Kidney (tissue), 14 donors: Measurements from ENCODE around the gene GASK1B. TPM values are rescaled to one million over a fixed set of nuclear protein-coding genes. Genes with fewer than 3 reads are reported as not detected.

Experiments used
- DNase-seq, 5 donors: peaks; one replicate each; pipeline ENCODE4 v3.0.0-alpha.2; 2013 to 2020
- FAIRE-seq: peaks from 2 replicates; lab custom pipeline; 2012; peaks lifted over from hg19 to GRCh38; lab: Jason Lieb, UNC
- H3K27ac ChIP-seq, 2 donors: one replicate each; pipeline ENCODE4 v1.7.0; 2013; ENCODE audit warnings: low read depth in 2 of 2, low read length in 2 of 2, inconsistent platforms in 1 of 2
- H3K27me3 ChIP-seq: one replicate; pipeline ENCODE4 v1.7.1; 2013; ENCODE audit warnings: low read length, inconsistent platforms; ENCODE audit not compliant: control insufficient read depth, insufficient read depth
- H3K36me3 ChIP-seq, 3 donors: one replicate each; pipeline versions ENCODE4 v1.7.0 to v1.7.1; 2013; ENCODE audit warnings: low read length in 3 of 3, control low read depth in 1 of 3, inconsistent platforms in 1 of 3; ENCODE audit not compliant: insufficient read depth in 3 of 3, control insufficient read depth in 2 of 3
- H3K4me1 ChIP-seq, 3 donors: one replicate each; pipeline versions ENCODE4 v1.7.0 to v1.7.1; 2013; ENCODE audit warnings: low read length in 3 of 3, inconsistent platforms in 1 of 3, low read depth in 1 of 3; ENCODE audit not compliant: control insufficient read depth in 2 of 3, insufficient read depth in 2 of 3
- H3K4me3 ChIP-seq, 3 donors: one replicate each; pipeline versions ENCODE4 v1.7.0 to v1.8.1; 2013; ENCODE audit warnings: low read length in 3 of 3, control low read depth in 1 of 3, inconsistent platforms in 1 of 3
- H3K9ac ChIP-seq, 3 donors: one replicate each; pipeline versions ENCODE4 v1.7.0 to v1.7.1; 2013; ENCODE audit warnings: low read length in 3 of 3, control low read depth in 1 of 3, inconsistent platforms in 1 of 3
- H3K9me3 ChIP-seq, 3 donors: one replicate each; pipeline versions ENCODE4 v1.7.0 to v1.7.1; 2013; ENCODE audit warnings: low read length in 3 of 3, control low read depth in 1 of 3, inconsistent platforms in 1 of 3; ENCODE audit not compliant: control insufficient read depth in 2 of 3, insufficient read depth in 1 of 3
- intact Hi-C: fragments of 100-400 bp; cut with DNase I; formaldehyde crosslinking; loops from one replicate; pipeline ENCODE4 v1.11.1; 2022
- polyA plus RNA-seq: library from polyadenylated mRNA; stranded (reverse); fragments of 350-450 nt; fragmentation: Illumina TruSeq; extraction: RNeasy Lipid Tissue Mini Kit (QIAGEN cat#74804); gene quantifications from one replicate; pipeline ENCODE4 v1.2.3, GENCODE V29; 2014; ENCODE audit warnings: low read depth, low replicate concordance; ENCODE audit not compliant: insufficient read depth
- total RNA-seq: library from RNA; stranded (reverse); fragmentation: NEBNext Ultra II Directional; extraction: Animal tissue kit (Norgen Biotek cat#: 25700); gene quantifications from one replicate; pipeline ENCODE4 v1.2.1, GENCODE V29; 2021
- TF ChIP-seq, protein P1 (sequence below): IDR thresholded peaks from 3 replicates; pipeline ENCODE4 v1.5.1; 2012; ENCODE audit warnings: mild to moderate bottlenecking, moderate library complexity, borderline replicate concordance; ENCODE audit not compliant: insufficient read depth; ENCODE audit errors: extremely low read depth
- donor health status: control.
- donor health status: control.
- donor health status: control.
- donor health status: control.
- donor health status: control.
- donor health status: DM: yes; HTN: yes; CAD: no.
- donor health status: Normal renal cell carcinoma (clear cell type).

GASK1B gene
- total and polyA plus RNA-seq, 2 donors from 2014 or later = 6.5 to 38.6 TPM

DNA sequence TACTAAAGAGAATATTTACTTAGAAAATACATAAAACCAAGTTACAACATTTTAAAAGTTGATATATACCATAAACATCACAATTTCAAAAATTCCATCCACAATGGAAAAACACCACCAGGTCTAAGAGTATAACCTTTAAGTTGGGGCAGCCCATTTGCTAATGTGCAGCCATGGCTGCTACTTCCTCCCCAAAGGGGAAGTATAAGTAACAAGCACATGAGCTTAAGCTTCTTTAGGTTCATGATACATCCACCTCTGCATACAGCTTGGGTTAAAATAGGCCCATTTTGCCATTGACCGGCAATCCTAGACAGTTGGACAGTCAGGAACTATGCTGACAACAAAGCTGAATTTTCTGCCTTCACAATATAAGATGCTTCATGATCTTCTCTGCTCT, 16.6 kb upstream of the GASK1B start:
- H3K27ac ChIP-seq = no peak overlapping the region
- no peak for DNase-seq
- no peak for FAIRE-seq
- no peaks in the 10 kb centered on the region for H3K36me3 ChIP-seq
- H3K4me3 ChIP-seq = no peak overlapping the region
- H3K27me3 ChIP-seq = no peaks in the 10 kb centered on the region
- H3K4me1 ChIP-seq = no peaks in the 10 kb centered on the region
- TF ChIP-seq, protein P1, sequence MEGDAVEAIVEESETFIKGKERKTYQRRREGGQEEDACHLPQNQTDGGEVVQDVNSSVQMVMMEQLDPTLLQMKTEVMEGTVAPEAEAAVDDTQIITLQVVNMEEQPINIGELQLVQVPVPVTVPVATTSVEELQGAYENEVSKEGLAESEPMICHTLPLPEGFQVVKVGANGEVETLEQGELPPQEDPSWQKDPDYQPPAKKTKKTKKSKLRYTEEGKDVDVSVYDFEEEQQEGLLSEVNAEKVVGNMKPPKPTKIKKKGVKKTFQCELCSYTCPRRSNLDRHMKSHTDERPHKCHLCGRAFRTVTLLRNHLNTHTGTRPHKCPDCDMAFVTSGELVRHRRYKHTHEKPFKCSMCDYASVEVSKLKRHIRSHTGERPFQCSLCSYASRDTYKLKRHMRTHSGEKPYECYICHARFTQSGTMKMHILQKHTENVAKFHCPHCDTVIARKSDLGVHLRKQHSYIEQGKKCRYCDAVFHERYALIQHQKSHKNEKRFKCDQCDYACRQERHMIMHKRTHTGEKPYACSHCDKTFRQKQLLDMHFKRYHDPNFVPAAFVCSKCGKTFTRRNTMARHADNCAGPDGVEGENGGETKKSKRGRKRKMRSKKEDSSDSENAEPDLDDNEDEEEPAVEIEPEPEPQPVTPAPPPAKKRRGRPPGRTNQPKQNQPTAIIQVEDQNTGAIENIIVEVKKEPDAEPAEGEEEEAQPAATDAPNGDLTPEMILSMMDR = no peak
- intact Hi-C loops = no loop called here
- no peaks in the 10 kb centered on the region for H3K9me3 ChIP-seq
- H3K9ac ChIP-seq = no peak overlapping the region

DNA sequence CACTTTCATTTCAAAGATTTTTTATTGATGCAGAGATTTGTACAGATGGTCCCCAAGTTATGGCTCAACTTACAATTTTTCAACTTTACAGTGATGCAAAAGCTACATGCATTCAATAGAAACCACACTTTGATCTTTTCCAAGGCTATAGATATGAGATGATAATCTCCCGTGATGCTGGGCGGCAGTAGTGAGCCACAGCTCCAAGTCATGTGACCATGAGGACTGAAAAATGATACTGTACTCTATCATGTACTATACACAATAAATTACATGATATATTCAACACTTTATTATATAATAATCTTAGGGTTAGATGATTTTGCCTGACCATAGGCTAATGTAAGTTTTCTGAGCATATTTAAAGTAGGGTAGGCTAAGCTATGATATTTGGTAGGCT, 14.0 kb upstream of the GASK1B start:
- Histone ChIP-seq H3K36me3 (no peaks in the 10 kb centered on the region), H3K4me1 (no peaks in the 10 kb centered on the region), H3K9me3 (no peaks in the 10 kb centered on the region), H3K4me3 (no peak overlapping the region), H3K9ac (no peak overlapping the region), H3K27me3 (no peaks in the 10 kb centered on the region), H3K27ac (no peak overlapping the region)
- DNase-seq (no peak), FAIRE-seq (no peak)
- TF ChIP-seq, protein P1 = no peak
- intact Hi-C loops = no loop called here

DNA sequence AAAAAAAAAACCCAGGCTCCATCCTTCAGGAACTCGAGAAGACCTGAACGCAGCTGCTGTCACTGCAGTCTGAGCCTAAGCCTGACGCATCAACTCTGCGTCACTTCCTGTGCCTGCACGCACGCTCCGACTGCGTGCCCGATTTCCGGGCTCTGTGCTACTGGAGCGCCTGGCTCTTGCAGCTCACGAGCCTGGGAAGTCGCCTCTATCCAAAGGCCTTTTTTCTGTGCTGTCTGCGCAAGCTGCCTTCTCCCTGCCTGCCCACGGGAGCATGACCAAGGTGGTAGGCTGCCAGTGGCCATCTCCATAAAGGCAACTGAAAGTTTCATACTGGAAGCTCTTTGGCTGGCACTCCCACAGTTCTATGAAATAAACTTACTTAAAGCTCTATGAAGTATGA, 9.9 kb upstream of the GASK1B start:
- no peaks in the 10 kb centered on the region for H3K9me3 ChIP-seq
- intact Hi-C loops = no loop called here
- FAIRE-seq (no peak), DNase-seq (peak in 2 of 5 donors; percentile 15 to 77)
- H3K27me3 ChIP-seq = no peaks in the 10 kb centered on the region
- H3K36me3 ChIP-seq = no peaks in the 10 kb centered on the region
- H3K4me1 ChIP-seq = no peaks in the 10 kb centered on the region
- H3K9ac ChIP-seq = no peak overlapping the region
- TF ChIP-seq, protein P1 = no peak
- no peak overlapping the region for H3K27ac ChIP-seq
- no peak overlapping the region for H3K4me3 ChIP-seq

DNA sequence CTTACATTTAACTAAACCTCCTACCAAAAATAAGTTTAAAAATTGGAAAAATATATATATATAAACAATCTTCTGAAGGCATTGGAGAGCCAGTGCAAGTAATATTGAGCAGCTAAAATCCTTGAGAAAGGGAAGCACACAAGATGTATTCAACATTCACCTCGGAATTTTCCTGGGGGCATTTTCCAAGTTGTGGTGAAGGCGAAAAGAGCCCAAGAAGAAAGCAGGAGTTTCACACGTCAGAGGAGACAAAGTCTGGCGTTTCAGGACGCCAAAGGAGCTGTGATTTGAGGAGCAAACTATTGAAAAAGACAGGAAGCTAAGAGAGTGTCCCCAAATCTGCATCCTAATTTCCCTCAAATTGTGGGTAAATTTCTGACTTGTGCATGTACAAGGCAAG, 9.1 kb upstream of the GASK1B start:
- Histone ChIP-seq H3K9me3 (no peaks in the 10 kb centered on the region), H3K4me3 (no peak overlapping the region), H3K36me3 (no peaks in the 10 kb centered on the region), H3K9ac (no peak overlapping the region), H3K4me1 (no peaks in the 10 kb centered on the region), H3K27me3 (no peaks in the 10 kb centered on the region), H3K27ac (no peak overlapping the region)
- intact Hi-C loops = no loop called here
- FAIRE-seq (no peak), DNase-seq (no peak)
- TF ChIP-seq, protein P1 = no peak
